CD4-positive, alpha-beta memory T cell (primary cell): ENCODE data around the gene SLC38A7. TPM values are rescaled to one million over a fixed set of nuclear protein-coding genes. Genes with fewer than 3 reads are reported as not detected.
"Not testable (repeated sequence)": the region's sequence is repeated elsewhere in the genome, so short reads cannot be mapped to it uniquely, and the experiment has no call there.

Experiments
- CTCF ChIA-PET: fragments of 350-600 bp; sonication (Branson Sonifier 250); formaldehyde crosslinking; loops from one replicate; lab custom pipeline; 2021; ENCODE audit warnings: inconsistent platforms; ENCODE audit not compliant: partially characterized antibody; lab: Charles Lee
- POLR2A ChIA-PET: fragments of 350-600 bp; sonication (Branson Sonifier 250); formaldehyde crosslinking; loops from one replicate; lab custom pipeline; 2021; ENCODE audit not compliant: partially characterized antibody; lab: Charles Lee
- DNase-seq, 5 donors: peaks; one replicate each; pipeline versions ENCODE4 v3.0.0 to v3.0.0-alpha.2; 2020 to 2022; ENCODE audit warnings: mixed read lengths in 1 of 5
- H3K27ac ChIP-seq: one replicate; pipeline ENCODE4 v1.7.0; 2013; ENCODE audit warnings: low read depth, low read length
- H3K27me3 ChIP-seq: 2 replicates; pipeline ENCODE4 v1.7.0; 2013; ENCODE audit warnings: mild to moderate bottlenecking, low read length, moderate library complexity; ENCODE audit not compliant: insufficient read depth
- H3K36me3 ChIP-seq: 2 replicates; pipeline ENCODE4 v1.7.0; 2013; ENCODE audit warnings: mild to moderate bottlenecking, low read length, moderate library complexity; ENCODE audit not compliant: insufficient read depth
- H3K4me1 ChIP-seq: 2 replicates; pipeline ENCODE4 v1.7.0; 2013; ENCODE audit warnings: mild to moderate bottlenecking, low read length, moderate library complexity; ENCODE audit not compliant: insufficient read depth
- H3K4me3 ChIP-seq, 2 donors: one replicate each; pipeline ENCODE4 v1.7.0; 2013; ENCODE audit warnings: low read length in 2 of 2, mild to moderate bottlenecking in 1 of 2
- H3K9me3 ChIP-seq, 2 donors: one replicate each; pipeline ENCODE4 v1.7.0; 2013; ENCODE audit warnings: low read length in 2 of 2, control low read depth in 1 of 2; ENCODE audit not compliant: control insufficient read depth in 1 of 2
- H3K27ac Mint-ChIP-seq, 7 donors: one replicate each; pipeline ENCODE4 v1.8.0; 2020 to 2021; ENCODE audit warnings: mixed read lengths in 7 of 7, mild to moderate bottlenecking in 6 of 7, inconsistent platforms in 3 of 7, moderate library complexity in 3 of 7
- H3K27me3 Mint-ChIP-seq, 2 donors: one replicate each; pipeline ENCODE4 v1.8.0; 2020 to 2021; ENCODE audit warnings: mixed read lengths in 2 of 2
- H3K36me3 Mint-ChIP-seq, 2 donors: one replicate each; pipeline ENCODE4 v1.8.0; 2020 to 2021; ENCODE audit warnings: mixed read lengths in 2 of 2, inconsistent platforms in 1 of 2, mild to moderate bottlenecking in 1 of 2
- H3K4me1 Mint-ChIP-seq, 4 donors: one replicate each; pipeline ENCODE4 v1.8.0; 2020 to 2021; ENCODE audit warnings: mixed read lengths in 4 of 4, mild to moderate bottlenecking in 1 of 4
- H3K4me3 Mint-ChIP-seq, 8 donors: one replicate each; pipeline ENCODE4 v1.8.0; 2020 to 2021; ENCODE audit warnings: mixed read lengths in 8 of 8, mild to moderate bottlenecking in 7 of 8, moderate library complexity in 6 of 8, inconsistent platforms in 3 of 8
- H3K9me3 Mint-ChIP-seq, 8 donors: one replicate each; pipeline ENCODE4 v1.8.0; 2020 to 2021; ENCODE audit warnings: mixed read lengths in 8 of 8, mild to moderate bottlenecking in 5 of 8, inconsistent platforms in 3 of 8, moderate library complexity in 1 of 8
- intact Hi-C: fragments of 100-400 bp; cut with micrococcal nuclease; formaldehyde crosslinking; loops from one replicate; pipeline ENCODE4 v1.15.1; 2023
- polyA plus RNA-seq, 2 donors: library from polyadenylated mRNA; unstranded; fragments of 300-500 nt; fragmentation: Illumina TruSeq; gene quantifications; one replicate each; pipeline ENCODE4 v1.2.3, GENCODE V29; 2021
- total RNA-seq, 2 experiments: library from RNA; stranded (reverse); gene quantifications; one replicate each; pipeline ENCODE4 v1.2.3, GENCODE V29; 2021

The SLC38A7 gene
- total and polyA plus RNA-seq, 4 experiments from 2014 or later, result 3.5 to 13.8 (median 9.1) TPM

- POLR2A ChIA-PET, result not testable (repeated sequence)
Observed at GRCh38 chr16:58637021-58637420, 47.5 kb downstream of the SLC38A7 start.

GRCh38 chr16:58636466-58636865 lies 48.1 kb downstream of the SLC38A7 start:
- H3K9me3 ChIP-seq, result no peaks in the 10 kb centered on the region
- no peaks in the 10 kb centered on the region for H3K9me3 Mint-ChIP-seq
- ChIA-PET CTCF (interaction anchor here (1.5 kb wide), 1 partner anchor 120 kb away, joined by 3 read pairs; no protein-coding TSS in a partner anchor), POLR2A (no interaction called here)
- intact Hi-C loops, result no loop called here
- H3K4me1 Mint-ChIP-seq, result peaks cover 0 to under 1% (median 0%) of the 10 kb centered on the region in 4 donors
- H3K36me3 Mint-ChIP-seq, result no peaks in the 10 kb centered on the region
- H3K4me3 Mint-ChIP-seq, result no peak overlapping the region
- H3K4me3 ChIP-seq, result no peak overlapping the region
- H3K27ac Mint-ChIP-seq, result no peak overlapping the region
- H3K27me3 ChIP-seq, result no peaks in the 10 kb centered on the region
- no peaks in the 10 kb centered on the region for H3K36me3 ChIP-seq
- H3K27me3 Mint-ChIP-seq, result peaks cover 0 to 7% of the 10 kb centered on the region in 2 donors
- H3K27ac ChIP-seq, result no peak overlapping the region
- DNase-seq, result no peak
- no peaks in the 10 kb centered on the region for H3K4me1 ChIP-seq

More at GRCh38 chr16:58637021-58637420, 47.5 kb downstream of the SLC38A7 start:
- H3K27ac Mint-ChIP-seq, H3K36me3 Mint-ChIP-seq, H3K4me1 Mint-ChIP-seq, H3K4me3 ChIP-seq, H3K36me3 ChIP-seq, H3K4me1 ChIP-seq, intact Hi-C loops, H3K9me3 ChIP-seq, DNase-seq, H3K27ac ChIP-seq, H3K9me3 Mint-ChIP-seq, H3K27me3 ChIP-seq, H3K4me3 Mint-ChIP-seq, H3K27me3 Mint-ChIP-seq: not testable (repeated sequence)
- CTCF ChIA-PET, result interaction anchor here (1.5 kb wide), 1 partner anchor 119 kb away, joined by 3 read pairs; no protein-coding TSS in a partner anchor

GRCh38 chr16:58635502-58635901 lies 49.1 kb downstream of the SLC38A7 start:
- Mint-ChIP-seq H3K4me3 (no peak overlapping the region), H3K4me1 (peaks cover 0 to 3% (median 2%) of the 10 kb centered on the region in 4 donors), H3K27me3 (peaks cover 0 to 7% of the 10 kb centered on the region in 2 donors), H3K36me3 (no peaks in the 10 kb centered on the region), H3K27ac (no peak overlapping the region), H3K9me3 (no peaks in the 10 kb centered on the region)
- H3K9me3 ChIP-seq, result no peaks in the 10 kb centered on the region
- no peaks in the 10 kb centered on the region for H3K27me3 ChIP-seq
- H3K4me3 ChIP-seq, result no peak overlapping the region
- DNase-seq, result no peak
- intact Hi-C loops, result no loop called here
- H3K4me1 ChIP-seq, result peaks cover 4% of the 10 kb centered on the region
- H3K36me3 ChIP-seq, result no peaks in the 10 kb centered on the region
- ChIA-PET POLR2A (no interaction called here), CTCF (interaction anchor here (1.5 kb wide), 1 partner anchor 121 kb away, joined by 3 read pairs; no protein-coding TSS in a partner anchor)
- no peak overlapping the region for H3K27ac ChIP-seq

DNA sequence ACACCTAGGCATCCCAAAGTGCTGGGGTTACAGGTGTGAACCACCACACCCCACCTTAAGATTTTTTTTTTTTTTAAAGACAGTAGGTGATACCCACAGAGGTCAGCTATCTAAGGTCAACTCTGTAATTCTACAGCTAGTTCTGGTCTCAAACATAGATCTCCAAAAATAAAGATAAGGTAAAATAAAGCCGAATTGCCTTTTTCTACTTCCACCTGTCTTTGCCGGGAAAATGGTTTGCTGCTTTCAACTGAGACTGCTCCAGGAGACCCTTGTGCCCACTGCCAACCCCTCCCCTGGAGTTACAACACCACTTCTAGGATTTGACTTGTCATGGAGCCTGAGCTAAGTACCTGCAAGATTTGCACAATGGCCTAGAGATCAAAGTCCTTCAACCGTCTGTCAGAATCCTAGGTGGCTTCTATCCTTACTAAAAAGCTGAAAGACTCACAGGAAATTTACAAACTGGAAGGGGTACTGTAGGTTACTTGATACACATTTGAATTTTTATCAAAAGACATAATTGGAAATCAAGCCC lies 50.2 kb downstream of the SLC38A7 start:
- Histone ChIP-seq H3K9me3 (no peaks in the 10 kb centered on the region), H3K36me3 (no peaks in the 10 kb centered on the region), H3K4me1 (peaks cover 5% of the 10 kb centered on the region), H3K27me3 (no peaks in the 10 kb centered on the region), H3K27ac (no peak overlapping the region), H3K4me3 (no peak overlapping the region)
- CTCF ChIA-PET, result no interaction called here
- Mint-ChIP-seq H3K9me3 (peaks cover 0 to 2% (median 0%) of the 10 kb centered on the region in 8 donors), H3K27me3 (peaks cover 0 to 7% of the 10 kb centered on the region in 2 donors), H3K27ac (no peak overlapping the region), H3K4me1 (peaks cover 0 to 13% (median 5%) of the 10 kb centered on the region in 4 donors), H3K36me3 (peaks cover 0 to 9% of the 10 kb centered on the region in 2 donors), H3K4me3 (no peak overlapping the region)
- intact Hi-C loops, result no loop called here
- DNase-seq, result no peak
- POLR2A ChIA-PET, result no interaction called here

DNA sequence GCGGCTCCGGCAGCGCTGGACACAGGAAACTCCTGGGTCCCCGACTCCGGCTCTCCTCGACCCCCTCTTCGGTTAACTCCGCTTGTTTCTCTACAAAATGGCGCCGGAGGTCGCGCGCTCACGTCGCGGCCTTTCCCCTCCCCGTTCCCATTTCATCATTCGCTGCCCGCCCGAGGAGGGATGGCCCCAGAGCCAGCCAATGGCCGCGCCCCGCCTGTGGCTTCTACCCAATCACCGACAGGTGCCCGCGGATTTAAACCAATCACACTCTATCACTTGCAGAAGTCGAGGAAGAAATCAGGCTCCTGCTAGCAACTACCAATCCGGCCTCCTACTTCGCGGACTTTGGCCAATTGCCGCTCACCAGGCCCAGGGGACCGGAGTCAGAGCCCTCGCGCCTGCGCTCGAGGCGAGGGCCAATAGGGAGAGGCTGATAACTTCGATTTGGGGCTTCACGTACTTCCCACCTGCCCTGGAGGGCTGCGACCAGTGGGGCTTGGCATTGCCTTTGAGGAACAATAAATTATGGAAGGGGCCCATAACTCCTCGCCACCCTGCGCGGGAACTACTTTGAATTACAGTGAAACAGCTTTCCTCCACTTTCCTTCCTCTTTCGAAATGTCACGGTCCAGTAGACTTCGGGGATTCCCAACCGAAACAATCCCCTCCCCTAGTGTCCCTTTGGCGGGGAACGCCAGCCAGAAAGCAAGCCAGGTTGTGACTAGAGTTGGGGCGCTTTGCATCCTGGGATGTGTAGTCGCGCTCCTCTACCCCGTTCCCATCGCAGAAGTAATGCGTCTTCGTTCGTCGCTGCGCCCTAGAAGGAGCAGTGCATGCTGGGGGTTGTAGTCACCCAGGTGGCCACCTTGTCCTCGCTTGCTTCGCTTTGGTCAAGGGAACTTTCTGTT lies 54.6 kb downstream of the SLC38A7 start, which contains the start of gene CNOT1:
Gene CNOT1, minus strand, starts transcription at position 94 of the 908 bp plus-strand sequence. CDS start 30,489 bp downstream, outside the sequence.
- peak within 1 kb of the TSS; percentile 89 to 99 for H3K4me3 ChIP-seq
- intact Hi-C loops, result loop anchor here (1.0 to 10.0 kb wide), 10 partner anchors 43 to 895 kb away; partner anchors contain the start of genes CFAP20, GINS3, GOT2 and KATNB1
- CTCF ChIA-PET, result no interaction called here

GRCh38 chr16:58628845-58629732 lies 55.5 kb downstream of the SLC38A7 start:
- POLR2A ChIA-PET, result interaction anchor here (0.7 to 2.7 kb wide), 5 partner anchors 11 to 236 kb away, joined by 3 to 12 read pairs (median 6); partner anchors contain the start of genes GINS3 and SLC38A7
- Mint-ChIP-seq H3K36me3 (peaks cover 0 to 30% of the 10 kb centered on the region in 2 donors), H3K27me3 (no peaks in the 10 kb centered on the region), H3K27ac (peak overlapping the region; percentile 99 to 100 (median 100)), H3K4me3 (peak overlapping the region; percentile 97 to 100 (median 100)), H3K4me1 (peaks cover 17 to 51% (median 33%) of the 10 kb centered on the region in 4 donors), H3K9me3 (peaks cover 0 to 2% (median 0%) of the 10 kb centered on the region in 8 donors)
- H3K27me3 ChIP-seq, result no peaks in the 10 kb centered on the region
- peaks cover 35% of the 10 kb centered on the region for H3K4me1 ChIP-seq
- peak overlapping the region; percentile 89 to 94 for H3K4me3 ChIP-seq
- DNase-seq, result peak; percentile 34 to 77 (median 47)
- H3K27ac ChIP-seq, result peak overlapping the region; percentile 100
- no peaks in the 10 kb centered on the region for H3K9me3 ChIP-seq
- intact Hi-C loops, result loop anchor here (1.0 to 10.0 kb wide), 4 partner anchors 42 to 894 kb away; partner anchors contain the start of gene KATNB1
- CTCF ChIA-PET, result interaction anchor here (1.2 kb wide), 1 partner anchor 26 kb away, joined by 3 read pairs; no protein-coding TSS in a partner anchor
- H3K36me3 ChIP-seq, result peaks cover 8% of the 10 kb centered on the region

More for the DNA sequence above, 54.6 kb downstream of the SLC38A7 start, which contains the start of gene CNOT1:
- H3K4me3 Mint-ChIP-seq, result peak within 1 kb of the TSS; percentile 97 to 100 (median 100)
- H3K9me3 ChIP-seq, result no peaks in the 10 kb centered on the region
- H3K27me3 ChIP-seq, result no peaks in the 10 kb centered on the region
- peaks cover 0 to 2% (median 0%) of the 10 kb centered on the region in 8 donors for H3K9me3 Mint-ChIP-seq
- peak within 1 kb of the TSS; percentile 99 to 100 (median 100) for H3K27ac Mint-ChIP-seq
- H3K36me3 ChIP-seq, result peaks cover under 1% of the 10 kb centered on the region
- H3K27me3 Mint-ChIP-seq, result no peaks in the 10 kb centered on the region
- POLR2A ChIA-PET, result interaction anchor here (2.0 to 2.6 kb wide), 2 partner anchors 54 to 114 kb away, joined by 6 to 12 read pairs; partner anchors contain the start of gene SLC38A7
- H3K27ac ChIP-seq, result peak within 1 kb of the TSS; percentile 100
- peaks cover 0 to 23% of the 10 kb centered on the region in 2 donors for H3K36me3 Mint-ChIP-seq
- DNase-seq, result peak; percentile 99
- peaks cover 12 to 42% (median 27%) of the 10 kb centered on the region in 4 donors for H3K4me1 Mint-ChIP-seq
- H3K4me1 ChIP-seq, result peaks cover 33% of the 10 kb centered on the region
